Body of pancreas (tissue), 4 donors: Measurements from ENCODE around the gene PCDHGA8. TPM values are rescaled to one million over a fixed set of nuclear protein-coding genes. Genes with fewer than 3 reads are reported as not detected.

ENCODE experiments used
- ATAC-seq: fragments of 150-250 bp; one replicate; pipeline ENCODE4 v1.9.1; 2016
- DNase-seq, 4 donors: peaks; one replicate each; pipeline ENCODE4 v3.0.0-alpha.2; 2019
- H3K27ac ChIP-seq, 4 donors: fragments of 200-600 bp; sonication (generic); 1 replicate in 3 of 4; 2 replicates in 1 of 4; pipeline versions ENCODE4 v1.5.1 to v1.6.1; 2016 to 2019; ENCODE audit warnings: mild to moderate bottlenecking in 1 of 4, mixed read lengths in 1 of 4, moderate library complexity in 1 of 4
- H3K27me3 ChIP-seq, 2 donors: fragments of 200-600 bp; sonication (generic); one replicate each; pipeline ENCODE4 v1.6.0; 2016; ENCODE audit warnings: mild to moderate bottlenecking in 1 of 2
- H3K36me3 ChIP-seq, 2 donors: fragments of 200-600 bp; sonication (generic); replicated peaks in 1 of 2; 2 replicates each; pipeline ENCODE4 v1.5.1; 2016; ENCODE audit warnings: low read depth in 2 of 2; ENCODE audit not compliant: insufficient read depth in 1 of 2
- H3K4me1 ChIP-seq: fragments of 200-600 bp; sonication (generic); one replicate; pipeline ENCODE4 v1.6.0; 2016
- H3K4me3 ChIP-seq, 2 donors: fragments of 200-600 bp; sonication (generic); 1 replicate in 1 of 2; 2 replicates in 1 of 2; pipeline ENCODE4 v1.5.1; 2016 to 2019
- H3K9me3 ChIP-seq, 3 donors: fragments of 200-600 bp; sonication (generic); 1 replicate in 2 of 3; 2 replicates in 1 of 3; pipeline ENCODE4 v1.5.1; 2016
- POLR2A ChIP-seq, 3 donors: fragments of 450-650 bp; IDR thresholded peaks; one replicate each; pipeline ENCODE4 v1.6.1; 2016; ENCODE audit warnings: antibody characterized with exemption in 3 of 3, mild to moderate bottlenecking in 2 of 3
- WGBS, 2 donors: methylation state at CpG; one replicate each; pipeline ENCODE4 v1.1.5; 2017; 5-methylcytosine and 5-hydroxymethylcytosine counted together
- intact Hi-C: fragments of 100-400 bp; cut with DNase I; formaldehyde crosslinking; loops from one replicate; pipeline ENCODE4 v1.15.1; 2023
- total RNA-seq, 2 donors: library from RNA; depleted of rRNA; stranded (reverse); fragments of >200 nt; gene quantifications; one replicate each; pipeline ENCODE4 v1.1.0, GENCODE V29; 2016
- TF ChIP-seq, protein P1 (sequence below), 7 experiments: fragments of 450-650 bp in 4 of 7; fragments of 200-600 bp in 3 of 7; sonication (generic) in 3 of 7; IDR thresholded peaks; one replicate each; pipeline ENCODE4 v1.5.1; 2016 to 2019; ENCODE audit warnings: antibody characterized with exemption in 7 of 7

Gene PCDHGA8
- 10 to 100 TPM in 1 of 2 donors, 1 to 10 TPM in 1; 4.2 to 10.2 TPM for total RNA-seq

DNA sequence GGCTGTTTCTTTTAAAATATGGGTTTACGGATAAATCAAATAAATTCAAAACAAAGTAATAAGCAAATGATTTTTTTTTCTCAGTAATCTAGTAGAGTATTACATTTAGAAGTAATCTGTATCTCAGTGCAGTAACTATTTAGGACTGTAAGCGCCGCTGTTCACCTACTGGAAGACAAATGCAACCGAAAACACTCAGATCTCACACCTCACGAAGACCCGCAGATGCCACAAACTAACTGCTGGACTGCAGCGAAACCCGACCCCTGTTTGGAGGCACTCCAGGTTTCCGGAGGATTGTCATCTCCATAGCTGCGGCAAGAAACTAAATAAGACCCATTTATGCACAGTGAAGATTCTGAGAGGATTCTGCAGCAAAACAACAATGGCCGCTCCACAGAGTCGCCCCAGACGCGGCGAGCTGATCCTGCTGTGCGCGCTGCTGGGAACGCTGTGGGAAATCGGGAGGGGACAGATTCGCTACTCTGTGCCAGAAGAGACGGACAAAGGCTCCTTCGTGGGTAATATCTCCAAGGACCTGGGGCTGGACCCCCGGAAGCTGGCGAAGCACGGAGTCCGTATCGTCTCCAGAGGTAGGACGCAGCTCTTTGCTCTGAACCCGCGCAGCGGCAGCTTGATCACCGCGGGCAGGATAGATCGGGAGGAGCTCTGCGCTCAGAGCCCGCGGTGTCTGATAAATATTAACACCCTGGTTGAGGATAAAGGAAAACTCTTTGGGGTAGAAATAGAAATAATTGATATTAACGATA lies at the start of gene PCDHGA8:
TSS of gene PCDHGA8 (plus strand) at position 205 of the 770 bp plus-strand sequence. CDS start at position 386, 181 bp downstream.
- no peaks in the 10 kb centered on the region for H3K36me3 ChIP-seq
- DNase-seq (no peak), ATAC-seq (no peak)
- TF ChIP-seq, protein P1, sequence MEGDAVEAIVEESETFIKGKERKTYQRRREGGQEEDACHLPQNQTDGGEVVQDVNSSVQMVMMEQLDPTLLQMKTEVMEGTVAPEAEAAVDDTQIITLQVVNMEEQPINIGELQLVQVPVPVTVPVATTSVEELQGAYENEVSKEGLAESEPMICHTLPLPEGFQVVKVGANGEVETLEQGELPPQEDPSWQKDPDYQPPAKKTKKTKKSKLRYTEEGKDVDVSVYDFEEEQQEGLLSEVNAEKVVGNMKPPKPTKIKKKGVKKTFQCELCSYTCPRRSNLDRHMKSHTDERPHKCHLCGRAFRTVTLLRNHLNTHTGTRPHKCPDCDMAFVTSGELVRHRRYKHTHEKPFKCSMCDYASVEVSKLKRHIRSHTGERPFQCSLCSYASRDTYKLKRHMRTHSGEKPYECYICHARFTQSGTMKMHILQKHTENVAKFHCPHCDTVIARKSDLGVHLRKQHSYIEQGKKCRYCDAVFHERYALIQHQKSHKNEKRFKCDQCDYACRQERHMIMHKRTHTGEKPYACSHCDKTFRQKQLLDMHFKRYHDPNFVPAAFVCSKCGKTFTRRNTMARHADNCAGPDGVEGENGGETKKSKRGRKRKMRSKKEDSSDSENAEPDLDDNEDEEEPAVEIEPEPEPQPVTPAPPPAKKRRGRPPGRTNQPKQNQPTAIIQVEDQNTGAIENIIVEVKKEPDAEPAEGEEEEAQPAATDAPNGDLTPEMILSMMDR (IDR thresholded peaks at IDR 0.05): peak in 1 of 7 experiments; percentile 8
- TF ChIP-seq POLR2A (IDR thresholded peaks at IDR 0.05): no peak
- no peaks in the 10 kb centered on the region for H3K27me3 ChIP-seq
- no peak within 1 kb of the TSS for H3K4me3 ChIP-seq
- H3K27ac ChIP-seq: no peak within 1 kb of the TSS
- H3K9me3 ChIP-seq: peaks cover 0 to 67% (median 21%) of the 10 kb centered on the region in 3 donors
- 20 to 32% methylated on average over 37 to 38 of the region's 38 CpGs for WGBS, 2 donors
- intact Hi-C loops: no loop called here
- no peaks in the 10 kb centered on the region for H3K4me1 ChIP-seq

DNA sequence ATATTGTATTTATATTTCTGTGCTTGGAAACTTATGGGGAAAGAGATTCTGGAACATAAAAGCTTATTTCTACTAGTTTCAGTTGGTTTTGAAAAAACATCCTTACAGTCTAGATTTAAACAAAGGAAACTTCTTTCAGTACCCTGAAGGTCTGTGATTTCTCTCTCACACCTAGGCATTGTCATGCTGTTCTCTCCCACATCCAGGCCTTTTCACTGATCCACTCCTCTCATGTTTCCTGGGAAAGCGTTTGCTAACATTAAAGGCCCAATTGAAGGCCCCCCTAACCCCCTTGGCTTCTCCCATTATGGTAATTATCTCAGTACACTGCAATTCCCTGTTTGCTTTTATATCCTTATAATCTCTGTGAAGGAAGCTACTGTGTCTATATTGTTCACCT lies 49.7 kb upstream of the PCDHGA8 start:
- no peak overlapping the region for H3K4me3 ChIP-seq
- no peak overlapping the region for H3K27ac ChIP-seq
- H3K36me3 ChIP-seq: no peaks in the 10 kb centered on the region
- no peaks in the 10 kb centered on the region for H3K27me3 ChIP-seq
- peaks cover 0 to 50% (median 4%) of the 10 kb centered on the region in 3 donors for H3K9me3 ChIP-seq
- TF ChIP-seq, protein P1 (IDR thresholded peaks at IDR 0.05): no peak
- TF ChIP-seq POLR2A (IDR thresholded peaks at IDR 0.05): no peak
- 8 to 24% methylated on average over 1 of the region's 1 CpG for WGBS, 2 donors
- no peak for DNase-seq
- no peak for ATAC-seq
- no peaks in the 10 kb centered on the region for H3K4me1 ChIP-seq
- intact Hi-C loops: no loop called here

DNA sequence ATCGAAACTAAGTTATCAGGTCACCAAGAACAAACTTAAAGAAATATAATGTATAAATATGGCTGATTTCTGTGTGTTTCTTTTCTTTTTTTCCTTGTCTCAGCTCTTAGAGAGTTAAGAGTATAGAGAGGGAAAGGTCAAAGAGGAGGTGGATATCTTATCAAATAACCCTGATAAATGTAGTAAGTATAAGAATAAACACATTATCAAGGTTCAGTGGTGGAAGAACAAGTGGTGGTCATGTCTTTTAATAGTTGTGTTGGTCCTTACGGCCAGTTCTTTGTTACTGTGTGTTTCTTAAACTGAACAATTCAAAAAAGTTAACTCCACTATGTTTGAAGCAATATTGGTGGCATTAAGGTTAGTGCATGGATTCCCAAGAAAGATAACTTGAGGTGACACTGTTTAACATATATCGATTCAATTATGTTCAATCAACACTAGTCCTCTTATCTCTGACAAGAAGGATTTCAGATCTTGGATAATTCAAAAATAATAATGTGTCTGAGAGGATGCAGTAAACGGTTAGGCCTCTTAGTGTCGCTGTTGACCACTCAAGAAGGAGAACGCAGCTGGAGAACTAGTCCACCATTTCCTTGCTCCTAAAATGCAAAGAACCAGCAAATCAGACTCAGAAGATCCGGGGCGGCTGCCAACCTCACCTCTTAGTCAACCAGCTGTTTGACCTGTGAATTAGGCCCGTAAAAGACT lies 49.0 kb upstream of the PCDHGA8 start, which contains the start of gene PCDHGA3:
TSS of gene PCDHGA3 (plus strand) at position 588 of the 711 bp plus-strand sequence. CDS start 205 bp downstream, outside the sequence.
- Histone ChIP-seq H3K4me1 (no peaks in the 10 kb centered on the region), H3K4me3 (no peak within 1 kb of the TSS), H3K9me3 (peaks cover 0 to 43% (median 4%) of the 10 kb centered on the region in 3 donors), H3K27ac (no peak within 1 kb of the TSS), H3K27me3 (no peaks in the 10 kb centered on the region), H3K36me3 (no peaks in the 10 kb centered on the region)
- TF ChIP-seq, protein P1 (IDR thresholded peaks at IDR 0.05): peak in 5 of 7 experiments; percentile 18 to 36 (median 34)
- no peak for TF ChIP-seq POLR2A (IDR thresholded peaks at IDR 0.05)
- WGBS, 2 donors: 21 to 25% methylated on average over 9 of the region's 9 CpGs
- intact Hi-C loops: no loop called here
- DNase-seq (peak in 2 of 4 donors; percentile 26 to 44), ATAC-seq (peak; percentile 40)

DNA sequence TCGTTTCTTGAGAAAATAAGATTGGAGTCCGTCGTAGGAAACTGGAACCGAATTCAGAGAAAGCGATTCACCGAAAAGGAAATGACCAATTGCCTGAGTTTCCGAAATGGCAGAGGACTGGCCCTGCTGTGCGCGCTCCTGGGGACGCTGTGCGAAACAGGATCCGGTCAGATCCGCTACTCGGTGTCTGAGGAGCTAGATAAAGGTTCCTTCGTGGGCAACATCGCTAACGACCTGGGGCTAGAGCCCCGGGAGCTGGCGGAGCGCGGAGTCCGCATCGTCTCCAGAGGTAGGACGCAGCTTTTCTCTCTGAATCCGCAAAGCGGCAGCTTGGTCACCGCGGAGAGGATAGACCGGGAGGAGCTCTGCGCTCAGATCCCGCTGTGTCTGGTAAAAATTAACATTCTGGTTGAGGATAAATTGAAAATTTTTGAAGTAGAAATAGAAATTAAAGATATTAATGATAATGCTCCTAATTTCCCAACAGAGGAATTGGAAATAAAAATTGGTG lies 48.4 kb upstream of the PCDHGA8 start:
- TF ChIP-seq POLR2A (IDR thresholded peaks at IDR 0.05): no peak
- TF ChIP-seq, protein P1 (IDR thresholded peaks at IDR 0.05): no peak
- no peaks in the 10 kb centered on the region for H3K36me3 ChIP-seq
- H3K27ac ChIP-seq: no peak overlapping the region
- peaks cover 0 to 38% (median 4%) of the 10 kb centered on the region in 3 donors for H3K9me3 ChIP-seq
- DNase-seq (no peak), ATAC-seq (no peak)
- no peaks in the 10 kb centered on the region for H3K4me1 ChIP-seq
- no peaks in the 10 kb centered on the region for H3K27me3 ChIP-seq
- intact Hi-C loops: no loop called here
- 21 to 30% methylated on average over 30 to 31 of the region's 31 CpGs for WGBS, 2 donors
- no peak overlapping the region for H3K4me3 ChIP-seq
